COLO829 (cell line): ENCODE results near the gene SGSH.
A peak's percentile ranks its signal among the peaks of the same experiment; 100 is the strongest.
"Not testable (repeated sequence)": the region's sequence is repeated elsewhere in the genome, so short reads cannot be mapped to it uniquely, and the experiment has no call there.

Experiments used
- DNase-seq: peaks from one replicate; pipeline ENCODE4 v3.0.0; 2012; ENCODE audit warnings: low spot score

SGSH gene

DNA sequence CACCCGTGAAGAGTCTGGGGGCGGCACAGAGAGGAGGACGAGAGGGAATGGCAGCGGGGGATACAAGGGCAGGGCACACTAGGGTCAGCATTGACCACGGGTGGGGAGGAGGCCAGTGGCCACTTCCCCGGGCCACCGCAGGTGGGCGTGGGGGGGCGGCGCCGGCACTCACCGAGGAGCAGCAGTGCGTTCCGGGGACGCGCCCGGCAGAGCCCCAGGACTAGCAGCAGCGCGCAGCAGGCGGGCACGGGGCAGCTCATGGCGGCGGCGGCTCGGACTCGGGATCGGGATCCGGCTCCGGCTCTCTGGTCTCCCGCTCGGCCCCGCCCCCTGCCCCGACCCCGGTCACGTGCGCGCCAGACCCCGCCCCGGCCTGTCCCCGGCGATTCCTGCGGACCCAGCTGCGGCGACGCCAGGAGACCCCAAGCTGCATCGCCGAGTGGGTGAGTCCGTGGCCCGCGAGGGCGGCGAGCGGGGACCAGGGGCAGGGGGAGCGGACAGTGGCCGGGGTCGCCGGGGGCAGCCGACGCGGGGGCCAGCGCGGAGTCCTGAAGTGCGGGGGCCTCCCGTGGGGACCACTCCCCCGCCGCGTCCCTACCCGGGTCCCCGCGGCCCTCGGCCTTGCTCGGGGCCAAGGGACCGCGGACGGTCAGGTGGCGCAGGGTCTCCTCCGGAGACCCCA lies at the start of gene SGSH, which contains the start of gene SLC26A11:
Gene SGSH, minus strand, starts transcription at position 280 of the 682 bp plus-strand sequence. Its CDS starts 20 bp downstream, at position 260.
Gene SLC26A11, plus strand, starts transcription at position 374 of the 682 bp plus-strand sequence. CDS start 1,134 bp downstream, outside the sequence.
- peak; percentile 80 for DNase-seq

DNA sequence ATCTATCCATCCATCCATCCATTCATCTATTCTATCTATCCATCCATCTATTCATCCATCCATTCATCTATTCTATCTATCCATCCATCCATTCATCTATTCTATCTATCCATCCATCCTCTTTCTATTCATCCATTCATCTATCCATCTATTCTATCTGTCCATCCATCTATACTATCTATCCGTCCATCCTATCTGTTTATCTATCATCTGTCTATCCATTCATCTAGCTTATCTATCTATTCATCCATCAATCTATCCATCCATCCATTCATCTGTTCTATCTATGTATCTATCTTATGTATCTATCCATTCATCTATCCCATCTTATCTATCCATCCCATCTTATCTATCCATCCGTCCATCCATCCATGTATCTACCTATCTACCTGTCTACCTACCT lies 49.3 kb upstream of the SGSH start:
- no peak for DNase-seq

DNA sequence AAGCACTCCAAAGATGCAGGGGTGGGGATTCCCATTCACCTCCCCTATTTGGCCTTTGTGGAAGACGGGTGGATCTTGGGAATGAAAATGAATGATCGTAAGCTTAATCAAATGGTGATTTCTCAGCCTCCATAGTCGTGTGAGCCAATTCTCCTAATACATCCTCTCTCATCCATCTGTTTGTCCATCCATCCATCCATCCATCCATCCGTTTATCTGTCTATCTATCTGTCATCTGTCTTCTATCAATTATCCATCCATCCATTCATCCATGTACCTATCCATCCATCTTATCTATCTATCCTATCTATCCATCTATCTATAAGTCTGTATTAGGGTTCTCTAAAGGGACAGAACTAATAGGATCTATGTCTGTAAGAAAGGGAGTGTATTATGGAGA lies 48.3 kb upstream of the SGSH start:
- no peak for DNase-seq

DNA sequence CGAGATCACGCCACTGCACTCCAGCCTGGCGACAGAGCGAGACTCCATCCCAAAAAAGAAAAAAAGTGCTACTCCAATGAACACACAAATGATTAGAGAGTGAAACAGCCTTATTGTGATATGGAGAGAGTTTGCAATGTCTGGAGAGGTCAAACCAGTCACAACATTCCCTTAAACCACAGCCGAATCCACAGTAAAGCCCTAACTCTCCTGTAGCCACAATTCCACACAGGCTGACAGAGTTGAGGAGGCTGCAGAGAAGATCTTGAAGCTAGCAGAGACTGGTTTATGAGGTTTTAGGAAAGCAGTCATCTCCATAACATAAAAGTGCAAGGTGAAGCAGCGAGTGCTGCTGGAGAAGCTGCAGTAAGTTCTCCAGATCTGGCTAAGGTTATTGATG lies 47.3 kb upstream of the SGSH start:
- DNase-seq, result no peak

DNA sequence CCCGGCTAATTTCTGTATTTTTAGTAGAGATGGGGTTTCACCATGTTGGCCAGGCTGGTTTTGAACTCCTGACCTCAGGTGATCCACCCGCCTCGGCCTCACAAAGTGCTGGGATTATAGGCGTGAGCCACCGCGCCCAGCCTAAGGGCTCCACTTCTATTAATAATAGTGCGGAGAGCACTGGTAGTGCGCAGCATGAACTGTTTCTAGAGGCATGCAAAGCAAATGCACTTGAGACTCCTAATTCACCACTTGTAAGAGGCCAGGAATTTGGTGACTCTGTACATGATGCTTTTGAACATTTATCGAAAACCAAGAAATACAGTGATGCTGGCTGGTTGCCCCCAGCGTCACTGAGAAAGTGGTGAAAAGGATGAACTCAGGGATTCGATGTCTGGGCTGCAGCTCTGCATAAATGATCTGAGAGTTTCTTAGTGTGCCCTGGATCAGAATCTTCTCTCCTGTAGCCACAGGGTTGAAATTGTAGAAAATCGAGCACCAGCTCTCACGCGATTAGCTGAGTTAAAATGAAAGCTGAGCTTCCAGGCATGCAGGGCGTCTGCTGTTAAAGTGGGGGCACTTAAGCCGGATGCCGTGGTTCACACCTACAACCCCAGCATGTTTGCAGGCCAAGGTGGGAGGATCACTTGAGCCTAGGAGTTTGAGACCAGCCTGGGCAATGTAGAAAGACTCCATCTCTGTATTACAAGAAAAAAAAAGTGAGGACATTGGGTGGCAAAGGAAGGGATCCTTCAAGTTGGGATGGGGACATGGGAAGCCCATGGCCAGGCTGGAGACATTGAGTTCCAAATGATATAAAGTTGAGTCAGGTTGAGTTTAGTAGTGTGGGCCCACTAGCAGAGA lies 45.3 kb upstream of the SGSH start:
- DNase-seq, result no peak

DNA sequence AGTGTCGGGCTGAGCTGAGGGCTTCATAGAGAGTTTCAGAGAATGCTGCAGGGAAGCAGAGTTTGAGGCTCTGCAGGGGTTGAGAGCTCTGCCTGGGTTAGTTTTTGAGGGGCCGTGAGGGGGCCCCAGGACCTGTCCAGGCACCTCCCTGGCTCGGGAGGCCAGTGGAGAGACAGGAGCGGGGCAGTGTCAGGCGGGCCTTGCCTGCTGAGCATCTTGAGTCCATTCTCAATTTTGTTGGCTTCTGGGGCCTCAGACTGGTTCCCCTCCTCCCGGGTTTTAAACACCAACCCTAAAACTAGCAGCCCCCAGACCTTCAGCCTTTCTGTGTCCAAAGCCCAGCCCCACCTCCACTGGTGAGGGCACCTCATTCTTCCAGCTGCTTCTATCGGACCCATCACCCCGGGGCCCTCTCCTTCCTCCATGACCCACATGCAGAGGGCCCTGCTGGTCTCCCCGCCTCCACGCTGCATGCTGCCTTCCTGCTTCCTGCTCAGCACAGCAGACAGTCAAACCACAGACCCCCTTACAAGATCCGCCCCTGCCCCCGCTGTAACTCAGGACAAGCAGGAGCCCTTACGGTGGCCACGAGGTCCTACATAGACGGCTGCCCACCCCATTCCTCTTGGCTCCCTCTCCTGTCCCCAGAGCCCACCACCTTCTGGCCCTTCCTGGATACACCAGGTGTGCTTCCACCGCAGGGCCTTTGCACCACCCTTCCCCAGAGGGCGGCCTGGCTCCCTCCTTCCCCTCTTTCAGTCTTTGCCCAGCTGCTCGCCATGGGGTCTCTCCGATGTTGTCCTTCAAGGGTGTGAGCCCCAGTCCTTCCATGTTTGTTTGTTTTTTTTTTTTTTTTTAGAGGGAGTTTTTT lies 44.3 kb upstream of the SGSH start:
- DNase-seq, result no peak

DNA sequence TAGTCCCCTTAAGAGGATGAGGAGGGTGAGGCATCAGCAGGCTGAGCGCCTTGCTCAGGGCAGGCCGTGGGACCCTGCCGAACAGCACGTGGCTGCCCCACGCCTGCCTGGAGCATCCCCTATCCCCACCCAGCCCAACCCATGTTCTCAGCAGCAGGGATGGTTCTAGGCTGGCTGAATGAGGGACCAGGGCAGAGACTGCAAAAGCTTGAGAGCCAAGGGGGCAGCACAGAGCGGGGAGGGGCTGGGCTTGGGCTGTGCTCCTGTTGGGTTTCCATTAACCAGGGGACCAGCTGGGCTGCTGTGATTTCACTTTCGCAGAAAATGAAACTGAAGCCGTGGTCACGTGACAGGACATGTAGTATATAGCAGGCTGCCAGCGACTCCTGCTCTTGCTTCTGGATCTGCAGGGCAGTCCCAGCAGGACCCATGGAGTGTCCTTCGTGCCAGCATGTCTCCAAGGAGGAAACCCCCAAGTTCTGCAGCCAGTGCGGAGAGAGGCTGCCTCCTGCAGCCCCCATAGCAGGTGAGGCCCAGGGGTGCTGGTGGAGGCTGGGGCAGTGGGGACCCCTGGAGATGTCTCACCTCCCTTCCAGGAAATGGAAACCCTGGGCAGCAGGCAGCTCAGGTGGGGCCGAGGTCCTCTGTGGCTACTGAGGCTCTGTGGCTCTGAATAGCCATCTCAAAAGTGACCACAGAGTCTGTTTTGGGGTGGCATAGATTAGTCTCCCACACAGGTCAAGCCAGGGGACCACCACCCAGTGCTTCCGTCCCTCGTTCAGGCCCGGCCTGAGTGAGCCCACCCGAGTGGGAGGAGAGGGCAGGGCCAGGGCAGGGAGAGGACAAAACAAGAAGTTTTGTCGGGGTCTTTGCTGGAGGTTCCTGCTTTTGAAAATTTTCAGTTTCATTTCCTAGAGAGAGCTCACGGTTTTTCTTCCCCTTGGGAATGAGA lies 43.4 kb upstream of the SGSH start:
- DNase-seq, result peak; percentile 72

DNA sequence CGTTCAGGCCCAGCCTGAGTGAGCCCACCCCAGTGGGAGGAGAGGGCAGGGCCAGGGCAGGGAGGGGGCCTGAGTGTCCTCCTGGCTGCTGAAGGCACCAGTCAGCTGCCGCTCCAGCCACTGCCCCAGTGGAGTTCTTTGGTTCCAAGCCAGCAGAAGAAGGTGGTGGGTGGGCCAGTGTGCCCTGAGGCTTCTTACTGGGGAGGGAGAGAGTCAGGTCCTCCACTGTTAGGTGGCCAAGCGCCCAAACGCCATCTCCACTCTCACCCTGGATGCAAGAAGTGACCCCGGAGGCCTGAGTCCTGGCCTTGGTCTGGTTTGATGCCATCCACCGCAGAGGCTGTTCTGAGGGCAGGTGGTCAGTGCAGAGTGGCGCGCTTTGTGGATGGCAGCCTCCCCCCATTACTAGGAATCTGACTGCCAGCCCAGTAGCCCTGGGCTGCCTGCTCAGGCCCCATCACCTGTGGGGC lies 42.7 kb upstream of the SGSH start:
- DNase-seq, result no peak

DNA sequence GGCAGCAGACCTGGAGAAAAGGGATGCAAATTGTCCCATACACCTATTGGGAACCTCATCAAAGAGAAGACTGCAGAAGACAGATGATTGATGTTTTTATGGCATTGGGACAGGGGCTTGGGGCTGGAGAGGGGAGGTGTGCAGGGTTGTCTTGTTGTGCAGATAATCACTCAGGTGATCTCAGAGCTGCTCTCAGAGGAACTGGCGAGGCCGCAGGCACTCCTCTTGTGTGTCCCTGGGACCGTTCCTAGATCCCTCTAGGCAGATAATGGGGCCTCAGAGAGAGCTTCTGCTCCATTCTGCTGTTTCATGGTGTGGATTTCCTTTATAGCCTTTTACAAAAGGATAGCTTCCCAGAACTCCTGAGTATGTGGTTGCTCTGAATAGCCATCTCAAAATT lies 42.2 kb upstream of the SGSH start:
- no peak for DNase-seq

DNA sequence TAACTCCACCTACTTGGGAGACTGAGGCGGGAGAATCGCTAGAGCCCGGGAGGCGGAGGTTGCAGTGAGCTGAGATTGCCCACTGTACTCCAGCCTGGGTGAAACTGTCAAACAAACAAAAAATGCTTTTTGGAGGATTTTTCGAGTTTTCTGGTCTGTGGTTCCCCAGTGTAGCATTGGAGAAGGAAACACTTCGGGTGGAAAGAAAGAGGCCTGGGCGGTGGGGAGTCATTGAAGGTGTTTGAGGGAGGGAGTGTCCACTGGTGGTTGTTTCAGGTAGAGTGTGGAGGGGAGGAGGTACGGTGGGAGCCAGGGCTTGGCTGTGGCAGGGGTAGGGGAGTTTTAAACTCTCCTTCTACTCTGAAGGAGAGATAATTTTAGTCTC lies 41.8 kb upstream of the SGSH start:
- no peak for DNase-seq

DNA sequence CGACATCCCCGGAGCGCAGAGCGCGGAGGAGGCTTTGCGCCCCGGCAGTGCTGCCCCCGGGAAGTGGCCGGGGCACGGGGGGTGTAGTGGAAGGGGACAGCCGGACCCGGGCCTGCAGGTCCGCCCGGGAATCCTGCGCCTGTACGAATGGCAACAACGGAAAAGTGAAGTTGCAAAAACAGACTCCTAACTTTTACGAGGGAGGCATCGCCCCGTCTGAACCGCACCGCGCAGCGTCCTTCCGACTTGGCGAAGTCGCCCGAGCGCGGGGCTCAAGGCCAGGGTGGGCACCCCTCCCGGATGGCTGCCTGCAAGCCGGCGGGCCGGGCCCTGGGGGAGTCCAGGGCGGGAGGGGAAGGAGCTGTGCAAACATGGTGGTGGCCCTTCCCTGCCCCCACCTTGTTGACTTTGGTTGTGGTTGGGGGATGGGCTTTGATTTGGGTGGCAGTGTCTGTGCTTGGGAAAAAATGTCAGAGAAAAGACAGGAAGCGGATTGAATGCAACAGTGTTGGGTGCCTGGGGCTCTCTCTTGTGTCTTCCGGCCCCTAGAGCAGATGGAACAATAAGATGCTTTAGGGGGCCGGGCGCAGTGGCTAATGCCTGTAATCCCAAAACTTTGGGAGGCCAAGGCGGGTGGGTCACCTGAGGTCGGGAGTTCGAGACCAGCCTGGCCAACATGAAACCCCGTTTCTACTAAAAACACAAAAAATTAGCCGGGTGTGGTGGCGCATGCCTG lies 41.2 kb upstream of the SGSH start:
- DNase-seq, result peak; percentile 76

DNA sequence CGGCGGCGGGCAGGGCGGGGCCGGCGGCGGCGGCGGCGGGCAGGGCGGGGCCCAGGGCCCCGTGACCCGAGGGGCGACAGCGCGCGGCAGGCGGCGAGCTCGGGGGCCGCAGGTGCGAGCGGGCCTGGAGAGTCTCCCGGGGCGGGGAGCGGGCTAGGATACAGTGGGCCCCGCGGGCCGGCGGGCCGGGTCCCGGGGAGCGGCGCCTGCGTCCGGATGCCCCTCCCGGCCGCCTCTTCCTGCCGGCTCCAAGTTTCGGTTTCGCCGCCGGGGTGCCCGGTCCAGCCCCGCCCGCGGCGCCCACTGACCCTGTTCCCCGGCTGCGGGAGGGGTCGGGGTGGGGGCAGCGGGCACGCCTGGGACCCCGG lies 40.6 kb upstream of the SGSH start, which contains the start of gene RNF213:
Gene RNF213, plus strand, starts transcription at position 62 of the 368 bp plus-strand sequence. CDS start 2,830 bp downstream, outside the sequence.
- peak; percentile 49 for DNase-seq

DNA sequence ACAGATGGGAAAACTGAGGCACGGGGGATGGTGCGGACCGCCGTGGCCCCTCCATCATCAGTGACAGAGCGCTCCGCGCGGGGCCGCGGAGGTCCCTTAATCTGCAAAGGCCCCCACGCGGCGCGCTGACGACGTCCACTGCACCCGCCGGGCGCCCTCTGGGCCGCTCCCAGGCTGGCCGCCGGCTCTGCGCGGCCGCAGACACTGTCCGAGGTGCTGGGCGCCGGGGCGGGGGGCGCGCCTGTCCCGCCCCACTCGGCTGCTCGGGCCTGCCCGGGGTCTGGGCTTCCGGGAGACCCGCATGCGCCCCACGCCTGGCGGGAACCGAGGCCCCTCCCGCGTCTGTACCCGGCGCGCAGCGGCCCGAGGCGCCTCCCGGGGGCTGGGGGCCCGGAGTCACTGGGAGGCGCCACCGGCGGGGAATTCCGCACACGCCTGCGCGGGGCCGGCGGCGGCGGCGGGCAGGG lies 40.0 kb upstream of the SGSH start:
- peak; percentile 54 for DNase-seq

DNA sequence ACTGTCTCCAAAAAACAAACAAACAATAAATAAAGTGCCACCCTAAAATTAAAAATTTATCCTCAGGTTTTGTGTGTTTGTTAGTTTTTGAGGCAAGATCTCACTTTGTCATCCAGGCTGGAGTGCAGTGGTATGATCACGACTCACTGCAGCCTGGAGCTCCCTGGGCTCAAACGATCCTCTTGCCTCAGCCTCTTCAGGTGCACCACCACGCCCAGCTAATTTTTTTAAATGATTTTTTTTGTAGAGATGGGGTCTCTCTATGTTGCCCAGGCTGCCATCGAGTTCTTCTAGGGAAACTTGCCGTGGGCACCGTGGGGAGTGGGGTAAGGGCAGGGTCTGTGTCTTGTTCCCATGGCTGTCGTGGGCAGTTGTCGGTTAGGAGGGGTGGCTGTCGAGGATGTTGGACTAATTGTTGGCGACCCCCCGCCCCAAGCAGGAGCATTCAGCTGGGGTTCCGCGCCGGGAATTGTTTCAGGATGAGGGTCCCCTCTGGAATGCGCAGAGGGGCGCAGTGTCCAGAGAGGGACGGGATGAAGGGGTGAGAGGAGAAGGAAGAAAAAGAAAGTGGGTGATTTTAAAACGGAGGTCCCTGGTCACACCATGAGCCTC lies 39.4 kb upstream of the SGSH start:
- no peak for DNase-seq

DNA sequence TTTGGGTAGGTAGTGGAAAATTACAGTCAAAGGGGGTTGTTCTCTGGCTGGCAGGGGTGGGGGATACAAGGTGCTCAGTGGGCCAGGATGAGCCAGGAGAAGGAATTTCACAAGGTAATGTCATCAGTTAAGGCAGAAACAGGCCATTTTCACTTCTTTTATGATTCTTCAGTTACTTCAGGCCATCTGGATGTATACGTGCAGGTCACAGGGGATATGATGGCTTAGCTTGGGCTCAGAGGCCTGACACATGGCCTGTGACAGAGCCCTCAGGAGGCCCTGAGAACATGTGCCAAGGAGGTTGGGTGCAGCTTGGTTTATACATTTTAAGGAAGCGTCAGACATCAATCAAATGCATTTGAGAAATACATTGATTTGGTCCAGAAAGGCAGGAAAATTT lies 38.2 kb upstream of the SGSH start:
- DNase-seq, result not testable (repeated sequence)

DNA sequence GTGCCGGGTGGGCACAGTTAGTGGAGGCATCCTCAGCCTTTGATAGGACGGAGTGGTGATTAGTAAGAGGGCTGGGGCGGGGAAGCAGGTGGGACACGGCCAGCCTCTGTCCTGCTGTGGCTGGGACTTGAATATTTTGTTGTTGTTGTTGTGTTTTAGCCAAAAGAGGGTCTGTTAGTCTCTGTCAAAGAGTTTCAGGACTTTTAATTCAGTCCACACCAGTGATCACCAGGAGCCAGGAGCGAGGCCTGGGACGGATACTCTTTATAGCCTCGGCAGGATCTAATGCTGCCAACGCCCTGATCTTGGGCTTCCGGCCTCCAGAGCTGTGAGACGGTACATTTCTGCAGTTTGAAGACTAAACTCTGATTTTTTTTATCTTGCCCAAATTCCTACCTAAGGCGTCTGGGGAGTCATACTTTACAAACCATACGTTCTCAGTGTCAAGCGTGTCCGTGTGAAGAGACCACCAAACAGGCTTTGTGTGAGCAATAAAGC lies 37.6 kb upstream of the SGSH start:
- no peak for DNase-seq

DNA sequence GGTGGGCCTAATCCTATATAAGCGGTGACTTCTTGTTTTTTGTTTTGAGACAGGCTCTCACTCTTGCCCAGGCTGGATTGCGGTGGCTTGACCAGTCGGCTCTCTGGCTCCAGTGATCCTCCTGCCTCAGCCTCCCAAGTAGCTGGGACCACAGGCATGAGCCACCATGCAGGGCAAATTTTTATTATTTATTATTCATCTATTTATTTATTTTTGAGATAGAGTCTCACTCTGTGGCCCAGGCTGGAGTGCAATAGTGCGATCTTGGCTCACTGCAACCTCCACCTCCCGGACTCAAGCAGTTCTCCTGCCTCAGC lies 35.9 kb upstream of the SGSH start:
- no peak for DNase-seq

DNA sequence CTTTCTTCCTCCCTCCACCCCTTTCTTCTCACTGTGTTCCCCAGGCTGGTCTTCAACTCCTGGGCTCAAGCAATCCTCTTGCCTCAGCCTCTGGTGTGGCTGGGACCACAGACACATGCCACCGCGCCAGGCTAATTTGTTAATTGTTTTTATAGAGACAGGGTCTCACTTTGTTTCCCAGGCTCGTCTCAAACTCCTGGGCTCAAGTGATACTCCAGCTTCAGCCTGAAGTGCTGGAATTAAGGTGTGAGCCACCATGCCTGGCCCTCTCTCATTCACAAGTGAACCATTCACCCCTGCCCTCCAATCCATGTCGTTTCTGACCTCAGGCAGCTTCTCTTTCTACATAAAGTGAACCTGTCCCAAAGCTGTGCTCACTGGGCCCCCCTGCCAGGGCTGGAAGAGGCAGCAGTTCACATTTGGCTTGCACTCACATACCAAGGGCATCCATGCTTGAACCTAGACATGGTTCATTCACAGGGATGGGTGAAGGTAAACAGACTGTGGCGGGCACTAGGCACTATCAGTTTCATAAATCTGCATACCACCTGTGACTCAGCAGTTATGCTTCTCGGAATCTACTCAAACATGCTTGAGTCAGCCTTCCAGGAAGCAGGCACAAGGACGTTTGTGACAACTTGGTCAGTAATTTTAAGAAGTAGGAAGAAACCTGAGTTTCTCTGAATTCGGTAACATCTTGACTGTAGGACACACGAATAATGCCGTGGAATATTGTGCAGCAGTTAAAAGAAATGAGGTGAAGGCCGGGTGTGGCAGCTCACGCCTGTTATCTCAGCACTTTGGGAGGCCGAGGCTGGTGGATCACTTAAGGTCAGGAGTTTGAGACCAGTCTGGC lies 34.5 kb upstream of the SGSH start:
- DNase-seq, result no peak
